DOHH2 (cell line): ENCODE measurements around the gene MDM1.

Source experiments
- EZH2phosphoT487 ChIP-seq: fragments of 200-600 bp; sonication (generic); IDR thresholded peaks from 2 replicates; pipeline ENCODE4 v1.6.1; 2017; ENCODE audit warnings: borderline replicate concordance, mild to moderate bottlenecking, antibody characterized with exemption, low read length, moderate library complexity, mixed read lengths
- TF ChIP-seq, protein P1 (sequence below): fragments of 200-600 bp; sonication (generic); IDR thresholded peaks from one replicate; pipeline ENCODE4 v1.5.1; 2014; ENCODE audit warnings: antibody characterized with exemption, mild to moderate bottlenecking, low read depth, low read length; ENCODE audit not compliant: poor library complexity, severe bottlenecking

DNA sequence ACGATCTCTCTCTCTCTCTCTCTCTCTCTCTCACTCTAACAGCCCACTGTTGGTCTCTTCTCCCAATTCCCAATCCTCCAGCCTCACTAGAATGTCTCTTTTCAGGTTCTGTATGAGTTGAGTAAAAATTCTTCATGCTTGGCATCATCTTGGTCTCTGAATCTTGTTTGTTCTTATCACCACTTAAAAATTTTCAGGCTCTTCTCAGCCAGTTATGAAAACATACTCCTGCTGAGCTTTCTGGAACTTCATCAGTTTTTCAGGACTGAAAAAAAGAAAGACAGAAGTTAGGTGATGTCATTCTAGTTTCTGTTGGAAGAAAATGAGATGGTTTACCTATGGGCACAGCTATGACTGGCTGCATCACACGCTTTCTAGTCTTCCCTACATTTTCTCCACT is 67.3 kb downstream of the MDM1 start:
- TF ChIP-seq, protein P1, sequence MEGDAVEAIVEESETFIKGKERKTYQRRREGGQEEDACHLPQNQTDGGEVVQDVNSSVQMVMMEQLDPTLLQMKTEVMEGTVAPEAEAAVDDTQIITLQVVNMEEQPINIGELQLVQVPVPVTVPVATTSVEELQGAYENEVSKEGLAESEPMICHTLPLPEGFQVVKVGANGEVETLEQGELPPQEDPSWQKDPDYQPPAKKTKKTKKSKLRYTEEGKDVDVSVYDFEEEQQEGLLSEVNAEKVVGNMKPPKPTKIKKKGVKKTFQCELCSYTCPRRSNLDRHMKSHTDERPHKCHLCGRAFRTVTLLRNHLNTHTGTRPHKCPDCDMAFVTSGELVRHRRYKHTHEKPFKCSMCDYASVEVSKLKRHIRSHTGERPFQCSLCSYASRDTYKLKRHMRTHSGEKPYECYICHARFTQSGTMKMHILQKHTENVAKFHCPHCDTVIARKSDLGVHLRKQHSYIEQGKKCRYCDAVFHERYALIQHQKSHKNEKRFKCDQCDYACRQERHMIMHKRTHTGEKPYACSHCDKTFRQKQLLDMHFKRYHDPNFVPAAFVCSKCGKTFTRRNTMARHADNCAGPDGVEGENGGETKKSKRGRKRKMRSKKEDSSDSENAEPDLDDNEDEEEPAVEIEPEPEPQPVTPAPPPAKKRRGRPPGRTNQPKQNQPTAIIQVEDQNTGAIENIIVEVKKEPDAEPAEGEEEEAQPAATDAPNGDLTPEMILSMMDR = no peak
- no peak for TF ChIP-seq EZH2phosphoT487
